ENCODE results near the gene DLGAP5.

Gene DLGAP5

GRCh38 chr14:55126034-55126433 is 65.4 kb downstream of the DLGAP5 start:
- DNase-seq (ENCODE audit: insufficient read length, low spot score) (no peak), FAIRE-seq (no peak)
- TF ChIP-seq CTCF (IDR thresholded peaks at IDR 0.05; ENCODE audit: insufficient read depth, missing control alignments), result no peak

GRCh38 chr14:55125403-55125802 is 66.0 kb downstream of the DLGAP5 start:
- no peak for TF ChIP-seq CTCF (IDR thresholded peaks at IDR 0.05; ENCODE audit: insufficient read depth, missing control alignments)
- FAIRE-seq, result no peak
- no peak for DNase-seq (ENCODE audit: insufficient read length, low spot score)

GRCh38 chr14:55124774-55125386 is 66.5 kb downstream of the DLGAP5 start:
- no peak for TF ChIP-seq CTCF (IDR thresholded peaks at IDR 0.05; ENCODE audit: insufficient read depth, missing control alignments)
- DNase-seq (ENCODE audit: insufficient read length, low spot score) (no peak), FAIRE-seq (no peak)

GRCh38 chr14:55123852-55124639 is 67.3 kb downstream of the DLGAP5 start:
- TF ChIP-seq CTCF (IDR thresholded peaks at IDR 0.05; ENCODE audit: insufficient read depth, missing control alignments), result no peak
- DNase-seq (ENCODE audit: insufficient read length, low spot score) (no peak), FAIRE-seq (no peak)

GRCh38 chr14:55123101-55123500 is 68.3 kb downstream of the DLGAP5 start:
- no peak for DNase-seq (ENCODE audit: insufficient read length, low spot score)
- FAIRE-seq, result no peak
- no peak for TF ChIP-seq CTCF (IDR thresholded peaks at IDR 0.05; ENCODE audit: insufficient read depth, missing control alignments)

DNA sequence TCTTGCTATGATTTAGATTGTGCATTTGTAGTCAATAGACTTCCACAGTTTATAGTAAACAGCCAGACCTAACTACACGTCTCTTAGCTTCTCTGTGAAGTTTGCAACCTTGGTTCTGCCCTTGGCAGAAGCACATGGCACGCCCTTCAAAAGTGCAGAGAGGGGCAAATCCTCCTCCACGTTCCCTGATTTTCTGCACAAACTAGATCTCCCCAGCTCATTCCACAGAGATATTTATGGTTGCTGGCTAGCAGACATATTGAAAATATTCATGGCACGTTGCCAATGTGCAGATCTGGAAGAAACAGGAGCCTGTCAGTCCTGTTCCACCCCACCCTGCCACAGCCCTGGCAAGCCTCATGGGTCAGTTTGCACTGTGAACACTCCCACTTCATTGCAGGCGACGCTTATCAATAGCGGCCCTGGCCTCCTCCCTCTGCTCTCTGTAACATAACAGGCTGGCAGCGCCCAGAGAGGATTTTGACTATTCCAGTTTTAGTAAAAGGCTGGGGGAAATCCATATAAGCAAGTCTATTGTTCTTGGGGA is 68.9 kb downstream of the DLGAP5 start:
- TF ChIP-seq CTCF (IDR thresholded peaks at IDR 0.05; ENCODE audit: insufficient read depth, missing control alignments), result no peak
- FAIRE-seq, result no peak
- DNase-seq (ENCODE audit: insufficient read length, low spot score), result no peak
